Measurements from ENCODE around the gene IL12A. TPM values are rescaled to one million over a fixed set of nuclear protein-coding genes. Genes with fewer than 3 reads are reported as not detected.

IL12A gene
- total and polyA plus RNA-seq, 2 experiments from 2014 or later = 1.6 to 2.8 TPM

DNA sequence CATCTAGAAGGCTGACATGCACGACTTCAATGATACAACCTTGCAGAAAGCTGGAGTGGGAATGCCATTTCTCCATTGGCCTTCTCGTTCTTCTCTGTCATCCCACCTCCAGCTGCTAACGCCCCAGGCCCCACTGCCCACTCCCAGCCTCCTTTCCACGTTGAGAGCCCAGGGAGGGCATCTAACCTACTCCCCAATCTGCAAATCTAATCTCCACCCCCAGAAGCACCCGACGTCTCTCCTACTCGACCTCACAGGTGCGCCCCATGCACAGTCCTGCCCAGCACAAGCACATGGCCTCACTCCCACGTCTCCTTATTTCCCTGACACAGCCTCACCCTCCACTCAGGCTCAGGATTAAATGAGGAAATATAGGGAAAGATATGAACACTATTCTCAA is 33.4 kb downstream of the IL12A start:
- Histone ChIP-seq H3K27ac (no peak overlapping the region), H3K36me3 (ENCODE audit: low read depth) (no peaks in the 10 kb centered on the region), H3K27me3 (replicated peaks; ENCODE audit: insufficient read depth) (no peaks in the 10 kb centered on the region), H3K9ac (no peak overlapping the region), H2AFZ (no peak overlapping the region), H3K79me2 (ENCODE audit: insufficient read depth) (no peaks in the 10 kb centered on the region), H3K9me3 (ENCODE audit: low read depth) (no peaks in the 10 kb centered on the region), H3K4me3 (no peak overlapping the region), H3K4me1 (ENCODE audit: insufficient read depth) (peaks cover 11% of the 10 kb centered on the region; the same call in 1 of the 2 replicates), H3F3A (ENCODE audit: insufficient read depth) (peaks cover 4% of the 10 kb centered on the region; the same call in 1 of the 2 replicates), H3K9me2 (ENCODE audit: insufficient read depth) (no peaks in the 10 kb centered on the region), H4K20me1 (ENCODE audit: insufficient read depth) (no peaks in the 10 kb centered on the region), H3K4me2 (ENCODE audit: unreplicated experiment) (no peak overlapping the region)
- in situ Hi-C loops (cut with MboI) = loop anchor here (10.0 to 25.0 kb wide), 2 partner anchors 323 to 410 kb away; no protein-coding TSS in a partner anchor
- TF ChIP-seq EZH2 (IDR thresholded peaks at IDR 0.05; ENCODE audit: insufficient read depth, poor library complexity, severe bottlenecking) = no peak
- TF ChIP-seq EZH2phosphoT487 (IDR thresholded peaks at IDR 0.05; ENCODE audit: insufficient read depth, low read depth) = no peak
- 65 to 73% methylated on average over 9 of the region's 9 CpGs for WGBS, 2 experiments (ENCODE audit: low coverage in 1 of 2, low lambda C conversion rate in 2 of 2, missing lambda C conversion rate in 2 of 2)
- DNase-seq = no peak

DNA sequence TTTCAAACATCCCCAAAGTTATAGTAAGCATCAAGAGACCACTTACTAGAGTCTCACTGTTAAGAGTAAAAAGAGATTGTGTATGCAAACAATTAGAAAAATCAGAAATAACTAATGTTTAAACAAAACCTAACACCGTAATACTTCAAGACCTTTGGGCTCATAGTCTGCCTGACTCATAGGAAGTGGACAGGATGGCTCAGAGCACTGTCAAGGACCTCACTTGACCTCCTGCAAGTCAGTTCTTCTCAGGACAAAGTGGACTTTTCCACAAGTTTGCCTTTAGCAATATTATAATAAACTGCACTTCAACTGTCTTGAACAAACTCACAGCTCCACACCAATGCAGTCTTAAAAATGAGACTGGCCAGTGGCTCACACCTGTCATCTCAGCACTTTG is 34.8 kb downstream of the IL12A start:
- in situ Hi-C loops (cut with MboI) = loop anchor here (10.0 to 25.0 kb wide), 2 partner anchors 321 to 411 kb away; no protein-coding TSS in a partner anchor
- peaks cover 22% of the 10 kb centered on the region for H3K4me1 ChIP-seq (ENCODE audit: insufficient read depth)
- peak overlapping the region; percentile 26 for H3K4me2 ChIP-seq (ENCODE audit: unreplicated experiment)
- H4K20me1 ChIP-seq (ENCODE audit: insufficient read depth) = no peaks in the 10 kb centered on the region
- H3K27ac ChIP-seq = no peak overlapping the region
- H3K27me3 ChIP-seq (replicated peaks; ENCODE audit: insufficient read depth) = no peaks in the 10 kb centered on the region
- no peak overlapping the region for H3K4me3 ChIP-seq
- H3K9ac ChIP-seq = no peak overlapping the region
- no peaks in the 10 kb centered on the region for H3K9me3 ChIP-seq (ENCODE audit: low read depth)
- H3K79me2 ChIP-seq (ENCODE audit: insufficient read depth) = no peaks in the 10 kb centered on the region
- DNase-seq = peak; percentile 68
- H3K36me3 ChIP-seq (ENCODE audit: low read depth) = no peaks in the 10 kb centered on the region
- TF ChIP-seq EZH2phosphoT487 (IDR thresholded peaks at IDR 0.05; ENCODE audit: insufficient read depth, low read depth) (no peak), EZH2 (IDR thresholded peaks at IDR 0.05; ENCODE audit: insufficient read depth, poor library complexity, severe bottlenecking) (no peak)
- 18 to 28% methylated on average over 1 of the region's 1 CpG for WGBS, 2 experiments (ENCODE audit: low coverage in 1 of 2, low lambda C conversion rate in 2 of 2, missing lambda C conversion rate in 2 of 2)
- no peaks in the 10 kb centered on the region for H3K9me2 ChIP-seq (ENCODE audit: insufficient read depth)
- no peak overlapping the region for H2AFZ ChIP-seq
- peaks cover 16% of the 10 kb centered on the region for H3F3A ChIP-seq (ENCODE audit: insufficient read depth)

DNA sequence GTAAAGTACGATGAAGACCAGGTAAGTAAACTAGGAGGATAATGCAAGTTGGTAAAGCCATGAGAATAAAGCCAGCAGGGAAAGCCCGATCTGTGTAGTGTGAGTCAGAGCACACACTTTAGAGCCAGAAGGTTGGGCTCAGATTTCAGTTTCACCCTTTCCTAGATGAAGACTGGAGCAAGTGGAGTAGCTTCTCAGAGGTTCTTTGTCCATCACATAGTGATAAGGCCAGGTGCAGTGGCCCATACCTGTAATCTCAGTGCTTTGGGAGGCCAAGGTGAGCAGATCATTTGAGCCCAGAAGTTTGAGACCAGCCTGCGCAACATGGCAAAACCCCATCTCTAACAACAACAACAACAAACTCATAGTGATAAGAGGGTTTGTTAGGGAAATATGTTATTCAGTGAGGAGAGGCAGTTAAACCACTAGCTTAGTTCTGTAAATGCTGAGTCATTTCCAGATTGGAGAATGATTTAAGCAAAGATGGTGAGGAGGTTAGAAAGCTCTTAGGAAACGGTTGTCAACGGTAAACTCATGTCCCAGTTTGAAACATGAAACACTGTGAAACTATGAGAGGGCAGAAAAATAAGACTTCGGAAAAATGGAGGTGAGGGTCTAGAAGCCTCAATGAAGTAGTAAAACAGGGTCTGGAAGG is 39.0 kb downstream of the IL12A start:
- H4K20me1 ChIP-seq (ENCODE audit: insufficient read depth) = no peaks in the 10 kb centered on the region
- TF ChIP-seq EZH2phosphoT487 (IDR thresholded peaks at IDR 0.05; ENCODE audit: insufficient read depth, low read depth) = no peak
- TF ChIP-seq EZH2 (IDR thresholded peaks at IDR 0.05; ENCODE audit: insufficient read depth, poor library complexity, severe bottlenecking) = no peak
- H3K4me1 ChIP-seq (ENCODE audit: insufficient read depth) = peaks cover 22% of the 10 kb centered on the region
- no peaks in the 10 kb centered on the region for H3K9me2 ChIP-seq (ENCODE audit: insufficient read depth)
- H3K4me2 ChIP-seq (ENCODE audit: unreplicated experiment) = peak overlapping the region; percentile 44
- H3K36me3 ChIP-seq (ENCODE audit: low read depth) = no peaks in the 10 kb centered on the region
- no peaks in the 10 kb centered on the region for H3K9me3 ChIP-seq (ENCODE audit: low read depth)
- peaks cover 18% of the 10 kb centered on the region for H3F3A ChIP-seq (ENCODE audit: insufficient read depth)
- DNase-seq = peak; percentile 82
- no peaks in the 10 kb centered on the region for H3K79me2 ChIP-seq (ENCODE audit: insufficient read depth)
- peak overlapping the region; percentile 76 for H3K27ac ChIP-seq
- H3K9ac ChIP-seq = peak overlapping the region; percentile 48
- H3K4me3 ChIP-seq = no peak overlapping the region
- WGBS, 2 experiments (ENCODE audit: low coverage in 1 of 2, low lambda C conversion rate in 2 of 2, missing lambda C conversion rate in 2 of 2) = 64 to 67% methylated on average over 6 of the region's 6 CpGs
- peak overlapping the region; percentile 41 for H2AFZ ChIP-seq
- no peaks in the 10 kb centered on the region for H3K27me3 ChIP-seq (replicated peaks; ENCODE audit: insufficient read depth)
- in situ Hi-C loops (cut with MboI) = loop anchor here (10.0 kb wide), 1 partner anchor 317 kb away; no protein-coding TSS in a partner anchor

DNA sequence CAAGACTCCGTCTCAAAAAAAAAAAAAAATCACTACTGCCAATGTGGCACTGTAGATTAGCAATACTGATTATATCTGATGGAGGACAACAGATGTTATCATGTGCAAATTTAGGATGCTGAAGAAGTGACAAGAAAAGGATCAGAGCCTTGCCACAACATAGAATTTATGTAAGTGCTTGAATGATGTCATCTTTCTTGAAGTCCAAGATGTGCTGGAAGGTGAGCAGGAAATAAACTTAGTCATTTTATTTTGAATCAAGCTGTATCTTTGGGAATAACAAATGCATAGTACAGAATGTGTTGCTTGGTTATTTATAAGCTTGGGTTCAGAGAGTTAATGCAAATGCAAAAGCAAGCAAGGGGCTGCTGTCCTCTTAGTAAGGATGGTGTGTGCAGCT is 47.1 kb downstream of the IL12A start:
- TF ChIP-seq EZH2phosphoT487 (IDR thresholded peaks at IDR 0.05; ENCODE audit: insufficient read depth, low read depth) (no peak), EZH2 (IDR thresholded peaks at IDR 0.05; ENCODE audit: insufficient read depth, poor library complexity, severe bottlenecking) (no peak)
- Histone ChIP-seq H3K9me2 (ENCODE audit: insufficient read depth) (no peaks in the 10 kb centered on the region), H3K9me3 (ENCODE audit: low read depth) (no peaks in the 10 kb centered on the region), H3K9ac (no peak overlapping the region), H3K36me3 (ENCODE audit: low read depth) (no peaks in the 10 kb centered on the region), H3F3A (ENCODE audit: insufficient read depth) (no peaks in the 10 kb centered on the region), H3K4me1 (ENCODE audit: insufficient read depth) (no peaks in the 10 kb centered on the region), H3K27me3 (replicated peaks; ENCODE audit: insufficient read depth) (peaks cover 28% of the 10 kb centered on the region), H3K4me3 (no peak overlapping the region), H3K4me2 (ENCODE audit: unreplicated experiment) (no peak overlapping the region), H3K27ac (no peak overlapping the region), H3K79me2 (ENCODE audit: insufficient read depth) (no peaks in the 10 kb centered on the region), H2AFZ (no peak overlapping the region), H4K20me1 (ENCODE audit: insufficient read depth) (no peaks in the 10 kb centered on the region)
- in situ Hi-C loops (cut with MboI) = no loop called here
- WGBS, 2 experiments (ENCODE audit: low coverage in 1 of 2, low lambda C conversion rate in 2 of 2, missing lambda C conversion rate in 2 of 2) = 54 to 93% methylated on average over 1 of the region's 1 CpG
- DNase-seq = peak; percentile 20

All from GM23248 (cell line).